Thymus (tissue), 11 donors: ENCODE results near the gene SMYD1. TPM values are rescaled to one million over a fixed set of nuclear protein-coding genes. Genes with fewer than 3 reads are reported as not detected.

Experiments
- DNase-seq, 9 donors: peaks; one replicate each; pipeline ENCODE4 v3.0.0-alpha.2; 2013; ENCODE audit warnings: low spot score in 9 of 9, low read depth in 6 of 9, missing footprints in 1 of 9
- H3K27ac ChIP-seq, 2 donors: one replicate each; pipeline ENCODE4 v1.5.1; 2013; ENCODE audit warnings: control low read depth in 1 of 2, low read depth in 1 of 2, low read length in 1 of 2, mild to moderate bottlenecking in 1 of 2, moderate library complexity in 1 of 2
- H3K27me3 ChIP-seq, 2 donors: one replicate each; pipeline ENCODE4 v1.5.1; 2013; ENCODE audit warnings: low read length in 1 of 2; ENCODE audit not compliant: control insufficient read depth in 2 of 2, insufficient read depth in 1 of 2
- H3K36me3 ChIP-seq, 2 donors: one replicate each; pipeline ENCODE4 v1.5.1; 2013; ENCODE audit warnings: low read length in 1 of 2, mild to moderate bottlenecking in 1 of 2, moderate library complexity in 1 of 2; ENCODE audit not compliant: control insufficient read depth in 2 of 2, insufficient read depth in 2 of 2
- H3K4me1 ChIP-seq, 2 donors: one replicate each; pipeline ENCODE4 v1.5.1; 2013; ENCODE audit warnings: low read length in 2 of 2; ENCODE audit not compliant: control insufficient read depth in 2 of 2, insufficient read depth in 2 of 2
- H3K4me3 ChIP-seq, 2 donors: one replicate each; pipeline ENCODE4 v1.5.1; 2013; ENCODE audit warnings: low read length in 2 of 2, control low read depth in 1 of 2, mild to moderate bottlenecking in 1 of 2
- H3K9me3 ChIP-seq, 2 donors: one replicate each; pipeline ENCODE4 v1.5.1; 2013; ENCODE audit warnings: low read length in 1 of 2, mild to moderate bottlenecking in 1 of 2; ENCODE audit not compliant: control insufficient read depth in 2 of 2, insufficient read depth in 1 of 2
- WGBS: extraction: QIAGEN DNeasy Blood & Tissue Kit; methylation state at CpG from one replicate; pipeline ENCODE4 v1.1.7; 2013; 5-methylcytosine and 5-hydroxymethylcytosine counted together
- polyA plus RNA-seq: library from polyadenylated mRNA; stranded (reverse); fragments of 200-250 nt; gene quantifications from one replicate; pipeline ENCODE4 v1.2.3, GENCODE V29; 2013
- total RNA-seq: library from RNA; stranded (reverse); fragments of 120-200 nt; gene quantifications from one replicate; pipeline ENCODE4 v1.2.4, GENCODE V29; 2013
- donor health status: healthy.

The SMYD1 gene
- total and polyA plus RNA-seq, 2 donors, result 0.42 to 0.43 TPM

DNA sequence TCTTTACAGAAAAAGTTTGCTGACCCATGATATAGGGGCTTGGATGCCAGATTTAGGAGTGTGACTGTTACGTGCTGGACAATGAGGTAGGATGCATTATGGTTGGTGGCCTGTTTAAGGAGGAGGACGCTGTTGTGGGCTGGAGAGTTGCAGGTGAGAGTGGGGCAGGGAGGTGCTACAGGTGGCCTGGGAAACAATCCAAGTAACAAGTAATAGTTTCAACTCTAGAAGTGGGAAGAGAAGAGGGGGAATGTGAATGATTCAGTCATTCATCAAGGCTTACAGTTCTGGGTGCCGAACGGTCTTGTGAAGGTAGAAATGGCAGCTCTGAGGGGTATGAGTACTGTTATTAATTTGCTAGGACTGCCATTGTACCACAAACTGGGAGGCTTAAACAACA, 54.1 kb downstream of the SMYD1 start:
- WGBS, result 97% methylated on average over 4 of the region's 4 CpGs
- no peaks in the 10 kb centered on the region for H3K36me3 ChIP-seq

DNA sequence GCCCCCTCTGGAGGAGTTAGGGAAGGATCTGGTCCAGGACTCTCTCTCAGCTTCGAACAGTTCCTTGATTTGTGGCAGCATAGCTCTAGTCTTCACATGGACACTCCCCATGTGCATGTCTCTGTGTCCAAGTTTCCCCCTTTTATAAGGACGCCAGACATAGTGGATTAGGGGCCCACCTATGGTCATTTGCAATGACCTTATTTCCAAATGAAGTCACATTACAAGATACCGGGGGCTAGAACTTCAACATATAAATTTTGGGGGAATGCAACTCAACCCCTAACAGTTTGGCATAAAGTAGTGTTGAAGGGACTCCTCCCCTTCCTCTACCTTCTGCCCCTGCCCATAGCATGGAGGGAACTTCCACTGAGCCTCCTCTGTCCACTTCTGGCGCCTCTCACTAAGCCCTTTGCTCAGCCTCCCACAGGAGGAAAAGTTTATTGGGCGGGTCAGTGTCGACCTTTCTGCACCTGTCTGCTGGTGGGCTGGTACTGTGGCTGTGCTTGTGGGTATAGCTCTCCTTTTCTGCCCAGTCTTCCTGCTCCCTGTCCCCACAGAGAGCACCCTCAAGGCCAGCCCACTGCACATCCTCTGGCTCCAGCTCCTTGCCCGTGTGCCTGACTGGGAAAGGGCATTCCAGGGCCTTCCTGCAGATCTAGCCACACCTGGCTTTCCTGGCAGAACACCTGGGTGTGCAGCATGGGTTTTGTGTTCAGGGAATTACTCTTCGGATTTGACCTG, 54.7 kb downstream of the SMYD1 start:
- 92% methylated on average over 8 of the region's 8 CpGs for WGBS

More for the DNA sequence above, 54.1 kb downstream of the SMYD1 start:
- H3K9me3 ChIP-seq, result no peaks in the 10 kb centered on the region
- no peak for DNase-seq
- H3K4me1 ChIP-seq, result no peaks in the 10 kb centered on the region
- peaks cover 0 to 8% of the 10 kb centered on the region in 2 donors for H3K27me3 ChIP-seq
- H3K4me3 ChIP-seq, result no peak overlapping the region
- no peak overlapping the region for H3K27ac ChIP-seq

DNA sequence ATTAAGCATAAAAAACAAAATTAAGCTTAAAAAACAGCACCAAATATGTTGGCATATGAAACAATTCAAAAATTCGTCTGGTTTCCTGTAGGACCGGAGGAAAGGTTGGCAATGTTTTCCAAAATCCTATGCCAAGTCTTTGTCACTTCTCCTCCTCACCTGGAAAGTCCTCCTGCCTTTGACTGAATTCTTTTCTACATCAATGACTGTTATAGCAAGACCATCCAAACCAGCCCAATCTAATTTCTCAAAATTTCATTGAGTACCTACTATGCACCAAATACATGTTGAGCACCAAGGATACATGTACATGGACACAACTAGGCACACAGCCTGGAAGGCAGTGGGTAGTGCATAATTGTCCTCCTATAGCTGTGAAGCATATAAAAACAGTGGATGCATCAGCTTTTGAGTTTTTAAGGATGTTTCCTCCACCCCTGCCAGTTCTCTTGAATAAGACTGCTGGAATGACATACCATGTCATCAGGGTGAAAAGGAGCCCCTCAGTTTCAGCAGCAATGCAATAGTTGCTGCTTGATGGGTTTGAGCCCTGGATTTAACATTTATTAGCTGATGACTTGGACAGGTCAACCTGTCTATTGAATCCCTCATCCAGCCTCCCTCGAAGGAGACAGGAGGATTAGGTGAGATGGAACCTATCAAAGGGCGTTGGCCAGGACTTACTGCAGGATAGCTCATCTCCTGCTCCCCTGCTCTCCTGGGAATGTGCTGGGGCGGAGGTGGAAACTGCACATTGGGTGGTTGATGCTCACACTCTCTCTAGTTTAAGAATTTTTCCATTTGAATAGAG, 55.7 kb downstream of the SMYD1 start:
- H3K4me3 ChIP-seq, result no peak overlapping the region
- no peaks in the 10 kb centered on the region for H3K36me3 ChIP-seq
- no peaks in the 10 kb centered on the region for H3K4me1 ChIP-seq
- DNase-seq, result no peak
- no peaks in the 10 kb centered on the region for H3K9me3 ChIP-seq
- WGBS, result 93% methylated on average over 5 of the region's 5 CpGs
- H3K27me3 ChIP-seq, result peaks cover 0 to 6% of the 10 kb centered on the region in 2 donors
- H3K27ac ChIP-seq, result no peak overlapping the region

More for the DNA sequence above, 54.7 kb downstream of the SMYD1 start:
- H3K36me3 ChIP-seq, result no peaks in the 10 kb centered on the region
- H3K27ac ChIP-seq, result no peak overlapping the region
- H3K9me3 ChIP-seq, result no peaks in the 10 kb centered on the region
- peaks cover 0 to 6% of the 10 kb centered on the region in 2 donors for H3K27me3 ChIP-seq
- DNase-seq, result no peak
- no peak overlapping the region for H3K4me3 ChIP-seq
- no peaks in the 10 kb centered on the region for H3K4me1 ChIP-seq

DNA sequence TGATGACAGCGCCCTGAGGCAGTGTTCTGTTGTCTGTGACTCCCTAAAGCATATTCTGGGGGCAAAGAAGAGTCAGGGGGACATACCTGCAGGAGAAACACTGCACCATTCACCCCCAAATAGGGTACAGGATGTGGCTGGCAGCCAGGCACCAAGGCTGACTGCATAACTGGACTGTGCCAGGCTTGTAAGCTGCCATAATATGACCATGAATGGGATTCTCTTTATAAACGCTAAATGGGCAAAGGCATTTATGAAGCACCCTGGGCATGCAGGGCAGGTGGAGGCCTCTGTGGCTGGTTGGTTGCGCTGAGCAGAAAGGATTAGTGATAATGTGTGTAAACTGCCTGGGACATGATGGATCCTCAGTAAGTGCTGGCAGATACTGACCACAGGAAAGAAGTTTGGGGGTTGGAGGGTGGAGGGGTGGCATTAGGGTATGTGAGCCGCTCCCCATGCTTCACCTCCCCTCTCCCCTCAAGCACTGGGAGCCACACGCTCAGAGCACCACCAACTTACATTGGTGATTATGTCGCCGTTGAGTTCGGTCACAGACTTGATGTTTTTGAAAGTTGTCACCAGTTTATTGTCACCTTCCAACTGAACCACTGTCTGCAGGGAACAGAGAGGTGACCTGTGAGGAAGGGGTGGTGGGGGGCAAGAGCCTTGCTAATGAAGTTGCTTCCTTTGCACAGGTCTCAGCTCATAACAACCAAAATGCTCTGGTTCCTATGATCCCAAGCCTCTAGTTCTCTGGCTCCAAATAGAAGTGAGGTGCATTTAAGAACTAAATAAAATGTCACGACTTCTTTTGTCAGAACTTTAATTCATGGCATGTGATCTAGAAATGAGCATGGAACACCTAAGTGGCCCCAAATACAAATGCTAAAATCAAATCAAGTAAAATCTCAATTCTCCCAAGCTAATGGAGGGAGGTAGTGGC, 56.6 kb downstream of the SMYD1 start:
- no peak for DNase-seq
- Histone ChIP-seq H3K4me1 (no peaks in the 10 kb centered on the region), H3K4me3 (no peak overlapping the region), H3K27me3 (peaks cover 0 to 4% of the 10 kb centered on the region in 2 donors), H3K36me3 (no peaks in the 10 kb centered on the region), H3K27ac (no peak overlapping the region), H3K9me3 (no peaks in the 10 kb centered on the region)
- WGBS, result 93% methylated on average over 9 of the region's 9 CpGs

DNA sequence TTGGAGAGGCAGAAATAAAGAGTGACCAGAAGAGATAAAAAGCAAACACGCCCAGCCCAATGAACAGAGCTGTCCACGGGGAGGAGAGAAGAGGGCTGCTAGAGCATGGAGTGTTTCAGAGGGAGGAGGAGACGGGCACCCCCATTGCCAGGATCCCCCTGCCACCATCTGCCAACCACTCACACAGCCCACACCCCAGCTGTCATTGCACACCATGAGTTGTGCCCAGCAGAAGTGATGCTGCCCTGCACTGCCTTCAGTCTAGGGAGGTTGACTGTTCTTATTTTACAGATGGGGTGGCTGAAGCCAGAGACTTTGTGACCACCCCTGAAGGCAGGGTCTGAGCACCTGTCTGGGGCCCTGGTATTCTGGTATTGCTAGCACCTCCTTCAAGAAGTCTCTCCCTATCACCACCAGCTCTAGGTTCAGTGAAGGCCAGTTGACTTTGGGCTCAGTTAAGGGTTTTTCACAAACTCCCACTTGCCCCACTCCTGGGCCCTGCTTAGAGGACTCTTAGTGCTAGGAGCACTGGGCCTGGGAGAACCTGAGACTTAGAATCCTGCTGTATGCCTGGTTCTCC, 57.8 kb downstream of the SMYD1 start:
- H3K4me3 ChIP-seq, result no peak overlapping the region
- H3K27ac ChIP-seq, result no peak overlapping the region
- H3K36me3 ChIP-seq, result no peaks in the 10 kb centered on the region
- no peaks in the 10 kb centered on the region for H3K4me1 ChIP-seq
- H3K9me3 ChIP-seq, result no peaks in the 10 kb centered on the region
- 95% methylated on average over 3 of the region's 3 CpGs for WGBS
- H3K27me3 ChIP-seq, result peaks cover 0 to 4% of the 10 kb centered on the region in 2 donors
- no peak for DNase-seq

DNA sequence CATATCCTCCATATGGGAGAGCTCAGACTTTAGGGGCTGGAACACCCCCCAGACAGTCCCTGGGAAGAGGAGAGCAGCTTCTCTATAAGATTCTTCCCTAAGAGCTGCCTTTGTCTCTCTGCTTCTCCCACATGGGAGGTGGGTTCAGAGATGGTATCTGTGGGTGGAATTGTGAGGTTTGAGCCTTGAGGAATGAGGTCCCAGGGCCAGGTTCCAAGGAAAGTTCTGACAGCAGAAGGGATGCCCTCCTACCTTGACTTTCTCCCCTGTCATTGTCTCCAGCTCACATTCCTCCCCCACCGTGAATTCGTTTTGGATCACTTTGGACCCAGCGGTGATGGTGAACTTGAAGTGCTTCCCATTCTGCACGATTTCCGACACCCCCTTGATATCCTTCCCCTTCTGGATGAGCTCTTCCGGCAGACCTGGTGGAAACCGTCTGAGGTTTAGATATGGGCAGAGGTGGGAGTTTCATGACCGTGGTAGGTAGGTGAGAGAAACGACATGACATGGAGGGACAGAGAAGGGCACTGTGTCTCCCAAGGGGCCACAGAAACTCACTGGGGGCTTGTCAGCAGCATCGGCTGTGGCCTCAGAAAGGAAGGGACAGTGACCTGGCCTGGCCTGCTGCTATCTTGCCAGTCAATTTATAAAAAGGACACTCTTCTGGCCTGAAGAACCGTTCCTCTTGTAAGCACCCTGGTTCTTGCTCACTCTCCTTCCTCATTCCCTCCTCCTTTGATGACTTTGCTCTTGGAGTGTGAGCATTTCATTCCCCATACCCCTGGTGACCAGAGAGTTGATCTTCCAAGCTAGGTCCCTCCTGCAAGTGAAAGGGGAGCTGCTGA, 58.5 kb downstream of the SMYD1 start:
- H3K27ac ChIP-seq, result no peak overlapping the region
- H3K36me3 ChIP-seq, result no peaks in the 10 kb centered on the region
- DNase-seq, result no peak
- H3K9me3 ChIP-seq, result no peaks in the 10 kb centered on the region
- 88% methylated on average over 11 of the region's 11 CpGs for WGBS
- no peak overlapping the region for H3K4me3 ChIP-seq
- H3K27me3 ChIP-seq, result peaks cover 0 to 4% of the 10 kb centered on the region in 2 donors
- H3K4me1 ChIP-seq, result no peaks in the 10 kb centered on the region

DNA sequence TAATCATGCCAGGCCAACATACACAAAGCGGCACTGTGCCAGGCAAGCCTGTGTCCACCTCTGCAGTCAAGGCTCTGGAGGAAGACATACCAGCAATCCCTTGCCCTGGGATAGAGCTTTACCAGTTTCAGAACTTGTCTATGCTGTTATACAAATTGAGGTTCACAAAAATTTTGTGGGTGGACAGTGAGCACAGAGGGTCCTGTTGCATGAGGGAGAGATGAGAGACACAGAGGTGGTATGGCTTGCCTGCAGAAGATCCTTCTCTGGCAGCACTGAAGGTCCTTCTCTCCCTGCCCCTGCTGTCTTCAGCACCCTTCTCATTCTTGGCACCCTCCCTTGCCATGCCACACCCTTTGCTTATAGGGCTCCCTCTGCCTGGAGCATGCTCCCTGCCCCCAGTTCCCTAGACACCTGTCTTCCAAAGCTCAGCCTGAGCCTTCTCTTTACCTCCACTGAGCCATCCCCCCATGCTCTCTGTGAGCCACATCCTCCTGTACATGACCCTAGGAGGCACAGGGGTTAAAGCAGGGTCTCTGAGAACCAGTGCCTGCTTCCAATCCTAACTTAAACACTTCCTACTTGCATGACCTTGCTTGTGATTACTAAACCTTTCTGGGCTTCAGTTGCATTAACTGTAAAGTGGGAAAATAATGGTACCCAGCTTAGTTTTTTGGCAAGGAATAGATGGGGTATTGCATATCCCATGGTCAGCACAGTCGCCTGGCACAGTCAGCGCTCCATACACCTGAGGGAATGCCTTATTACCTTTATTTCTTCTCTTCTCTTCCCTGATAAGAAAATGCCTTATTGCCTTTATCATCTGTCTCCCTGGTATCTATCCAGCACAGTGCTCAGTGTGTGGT, 59.4 kb downstream of the SMYD1 start:
- Histone ChIP-seq H3K4me1 (no peaks in the 10 kb centered on the region), H3K4me3 (no peak overlapping the region), H3K27ac (no peak overlapping the region), H3K36me3 (no peaks in the 10 kb centered on the region), H3K27me3 (peaks cover 0 to 4% of the 10 kb centered on the region in 2 donors), H3K9me3 (no peaks in the 10 kb centered on the region)
- no peak for DNase-seq
- 97% methylated on average over 3 of the region's 3 CpGs for WGBS
